ENCODE results near the gene CPLX1. TPM values are rescaled to one million over a fixed set of nuclear protein-coding genes. Genes with fewer than 3 reads are reported as not detected.

CPLX1 gene
- total RNA-seq, 1 donor from 2014 or later, result 0.46 TPM

DNA sequence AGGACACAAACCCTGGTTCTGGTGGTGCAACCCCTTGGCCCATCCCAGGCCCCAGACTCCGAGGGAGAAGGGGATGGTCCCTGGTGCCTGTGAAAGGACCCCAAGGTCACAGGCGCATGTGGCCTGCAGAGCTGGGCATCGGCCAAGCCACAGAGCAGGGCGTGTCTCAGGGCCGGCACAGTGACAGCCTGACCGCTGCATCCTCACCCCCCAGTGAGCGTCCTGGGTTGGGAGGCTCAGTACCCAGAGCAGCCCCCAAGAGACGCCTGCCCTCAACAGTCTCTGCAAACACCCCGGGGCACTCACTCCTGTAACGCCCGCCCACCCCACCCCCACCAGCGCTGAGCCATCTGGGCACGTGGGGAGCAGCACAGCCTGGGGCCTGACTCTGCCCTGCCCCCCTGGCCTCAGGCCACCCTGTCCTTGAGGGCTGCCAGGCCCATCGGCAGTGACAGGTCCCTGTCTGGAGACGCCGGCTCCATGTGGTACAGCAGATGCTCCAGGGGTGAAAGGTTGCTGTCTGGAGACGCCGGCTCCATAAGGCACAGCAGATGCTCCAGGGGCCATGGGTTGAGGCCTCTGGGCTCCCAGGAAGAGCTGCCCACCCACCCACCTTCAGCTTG lies 24.5 kb upstream of the CPLX1 start:
- Mint-ChIP-seq H3K4me1 (ENCODE audit: unreplicated experiment) (no peaks in the 10 kb centered on the region), H3K27ac (ENCODE audit: unreplicated experiment) (no peak overlapping the region), H3K9me3 (ENCODE audit: unreplicated experiment) (no peaks in the 10 kb centered on the region), H3K27me3 (ENCODE audit: unreplicated experiment) (peaks cover 5% of the 10 kb centered on the region), H3K4me3 (ENCODE audit: unreplicated experiment) (no peak overlapping the region), H3K36me3 (ENCODE audit: low read depth, unreplicated experiment) (peaks cover 30% of the 10 kb centered on the region)
- no peak for DNase-seq (ENCODE audit: low spot score)
- TF ChIP-seq CTCF (IDR thresholded peaks at IDR 0.05; ENCODE audit: unreplicated experiment), result no peak

GRCh38 chr4:849478-850175 lies 23.7 kb upstream of the CPLX1 start:
- H3K36me3 Mint-ChIP-seq (ENCODE audit: low read depth, unreplicated experiment), result peaks cover 26% of the 10 kb centered on the region
- H3K27ac Mint-ChIP-seq (ENCODE audit: unreplicated experiment), result no peak overlapping the region
- no peaks in the 10 kb centered on the region for H3K9me3 Mint-ChIP-seq (ENCODE audit: unreplicated experiment)
- peaks cover 5% of the 10 kb centered on the region for H3K27me3 Mint-ChIP-seq (ENCODE audit: unreplicated experiment)
- TF ChIP-seq CTCF (IDR thresholded peaks at IDR 0.05; ENCODE audit: unreplicated experiment), result no peak
- no peak overlapping the region for H3K4me3 Mint-ChIP-seq (ENCODE audit: unreplicated experiment)
- DNase-seq (ENCODE audit: low spot score), result no peak
- no peaks in the 10 kb centered on the region for H3K4me1 Mint-ChIP-seq (ENCODE audit: unreplicated experiment)

DNA sequence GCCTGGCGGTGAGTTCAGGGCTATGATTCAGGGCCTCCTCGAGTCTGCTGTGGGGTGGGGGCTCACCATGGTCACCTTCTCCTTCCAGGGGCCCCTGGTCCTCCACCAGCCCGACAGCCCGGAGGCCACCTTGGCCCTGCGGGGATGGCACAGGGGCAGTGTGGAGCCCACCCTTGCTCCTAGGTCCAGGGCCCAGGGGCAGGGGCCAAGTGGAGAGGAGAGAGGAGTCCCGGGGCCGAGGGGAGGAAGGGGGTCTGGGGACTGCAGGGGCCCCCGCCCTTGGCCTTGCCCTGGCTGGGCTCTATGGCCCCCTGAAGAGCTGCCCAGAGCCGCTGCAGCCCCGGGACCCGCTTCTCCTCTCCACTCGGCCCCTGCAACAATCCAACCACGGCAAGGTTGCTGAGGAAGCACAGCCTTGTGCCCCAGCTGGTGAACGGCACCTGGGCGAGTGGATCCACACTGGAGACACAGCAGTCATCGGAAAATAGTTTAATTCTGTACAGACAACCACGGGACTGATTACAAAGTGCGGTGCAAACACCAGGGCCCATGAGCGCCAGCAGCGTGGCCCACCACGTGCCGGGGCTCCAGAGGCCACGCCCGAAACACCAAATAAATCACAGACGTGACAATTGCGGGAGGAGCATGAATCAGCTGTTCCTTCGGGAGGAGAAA lies 23.0 kb upstream of the CPLX1 start:
- Mint-ChIP-seq H3K4me3 (ENCODE audit: unreplicated experiment) (no peak overlapping the region), H3K27me3 (ENCODE audit: unreplicated experiment) (peaks cover 8% of the 10 kb centered on the region), H3K9me3 (ENCODE audit: unreplicated experiment) (no peaks in the 10 kb centered on the region), H3K36me3 (ENCODE audit: low read depth, unreplicated experiment) (peaks cover 24% of the 10 kb centered on the region), H3K27ac (ENCODE audit: unreplicated experiment) (no peak overlapping the region), H3K4me1 (ENCODE audit: unreplicated experiment) (peaks cover 3% of the 10 kb centered on the region)
- DNase-seq (ENCODE audit: low spot score), result no peak
- TF ChIP-seq CTCF (IDR thresholded peaks at IDR 0.05; ENCODE audit: unreplicated experiment), result no peak

- peaks cover 3% of the 10 kb centered on the region for H3K4me1 Mint-ChIP-seq (ENCODE audit: unreplicated experiment)
- no peak for TF ChIP-seq CTCF (IDR thresholded peaks at IDR 0.05; ENCODE audit: unreplicated experiment)
- peaks cover 8% of the 10 kb centered on the region for H3K27me3 Mint-ChIP-seq (ENCODE audit: unreplicated experiment)
- H3K9me3 Mint-ChIP-seq (ENCODE audit: unreplicated experiment), result no peaks in the 10 kb centered on the region
- peaks cover 23% of the 10 kb centered on the region for H3K36me3 Mint-ChIP-seq (ENCODE audit: low read depth, unreplicated experiment)
- H3K4me3 Mint-ChIP-seq (ENCODE audit: unreplicated experiment), result no peak overlapping the region
- DNase-seq (ENCODE audit: low spot score), result no peak
- H3K27ac Mint-ChIP-seq (ENCODE audit: unreplicated experiment), result no peak overlapping the region
These were observed 22.4 kb upstream of the CPLX1 start for GRCh38 chr4:848307-848691.

DNA sequence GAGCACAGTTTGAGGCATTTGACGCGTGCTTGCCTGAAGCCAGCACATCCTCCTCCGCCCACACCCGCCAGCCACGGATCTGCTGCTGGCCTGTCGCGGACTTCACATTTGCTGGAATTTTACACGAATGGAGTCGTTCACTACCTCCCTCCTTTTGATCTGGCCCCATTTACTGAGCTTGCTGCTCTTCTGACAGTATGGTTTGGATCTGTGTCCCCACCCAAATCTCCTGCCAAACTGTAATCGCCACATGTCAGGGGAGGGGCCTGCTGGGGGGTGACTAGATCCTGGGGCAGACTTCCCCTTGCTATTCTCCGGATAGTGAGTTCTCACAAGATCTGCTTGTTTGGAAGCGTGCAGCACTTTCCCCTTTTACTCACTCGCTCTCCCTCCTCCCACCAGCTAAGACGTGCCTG lies 19.9 kb upstream of the CPLX1 start:
- Mint-ChIP-seq H3K36me3 (ENCODE audit: low read depth, unreplicated experiment) (peaks cover 15% of the 10 kb centered on the region), H3K4me1 (ENCODE audit: unreplicated experiment) (peaks cover 3% of the 10 kb centered on the region), H3K27me3 (ENCODE audit: unreplicated experiment) (peaks cover 8% of the 10 kb centered on the region), H3K9me3 (ENCODE audit: unreplicated experiment) (no peaks in the 10 kb centered on the region), H3K27ac (ENCODE audit: unreplicated experiment) (no peak overlapping the region), H3K4me3 (ENCODE audit: unreplicated experiment) (peak overlapping the region; percentile 12)
- no peak for DNase-seq (ENCODE audit: low spot score)
- TF ChIP-seq CTCF (IDR thresholded peaks at IDR 0.05; ENCODE audit: unreplicated experiment), result no peak

All from endothelial cell (in vitro differentiated cells).